DMS79 treated with DMSO at 0.1 percent for 48 hours (cell line): Measurements from ENCODE around the gene PADI2.
"Not testable (repeated sequence)": the region's sequence is repeated elsewhere in the genome, so short reads cannot be mapped to it uniquely, and the experiment has no call there.

ENCODE experiments used
- DNase-seq: peaks from one replicate; lab custom pipeline; 2025; lab: John Stamatoyannopoulos, UW

The PADI2 gene

GRCh38 chr1:17081439-17081838 is 37.8 kb downstream of the PADI2 start:
- no peak for DNase-seq

GRCh38 chr1:17080880-17081279 is 38.4 kb downstream of the PADI2 start:
- no peak for DNase-seq

GRCh38 chr1:17080085-17080759 is 39.0 kb downstream of the PADI2 start:
- DNase-seq, result no peak

GRCh38 chr1:17078991-17079868 is 40.0 kb downstream of the PADI2 start:
- DNase-seq, result no peak

GRCh38 chr1:17075470-17076255 is 43.6 kb downstream of the PADI2 start:
- DNase-seq, result no peak

- no peak for DNase-seq
Observed at GRCh38 chr1:17071794-17072193, 47.5 kb downstream of the PADI2 start.

GRCh38 chr1:17070163-17070525 is 49.1 kb downstream of the PADI2 start:
- DNase-seq, result no peak

GRCh38 chr1:17069452-17070162 is 49.6 kb downstream of the PADI2 start:
- no peak for DNase-seq

- DNase-seq, result no peak
Observed at GRCh38 chr1:17068789-17069188, 50.5 kb downstream of the PADI2 start.

- DNase-seq, result no peak
Observed at GRCh38 chr1:17067465-17068240, 51.6 kb downstream of the PADI2 start.

- no peak for DNase-seq
Observed at GRCh38 chr1:17067069-17067426, 52.2 kb downstream of the PADI2 start.

- no peak for DNase-seq
Observed at GRCh38 chr1:17066361-17067068, 52.7 kb downstream of the PADI2 start.

- DNase-seq, result no peak
Observed at GRCh38 chr1:17065666-17066065, 53.6 kb downstream of the PADI2 start.

GRCh38 chr1:17062751-17063150 is 56.5 kb downstream of the PADI2 start:
- DNase-seq, result not testable (repeated sequence)

GRCh38 chr1:17061892-17062291 is 57.4 kb downstream of the PADI2 start:
- no peak for DNase-seq

- DNase-seq, result no peak
Observed at GRCh38 chr1:17061486-17061885, 57.8 kb downstream of the PADI2 start.

- no peak for DNase-seq
Observed at GRCh38 chr1:17060306-17060749, 58.9 kb downstream of the PADI2 start.

GRCh38 chr1:17059391-17060305 is 59.6 kb downstream of the PADI2 start:
- peak; percentile 60 for DNase-seq

- DNase-seq, result no peak
Observed at GRCh38 chr1:17056551-17056950, 62.7 kb downstream of the PADI2 start.
